HG03039 (cell line): Measurements from ENCODE around the gene PPFIBP1.
A peak's percentile ranks its signal among the peaks of the same experiment; 100 is the strongest.
"Not testable (repeated sequence)": the region's sequence is repeated elsewhere in the genome, so short reads cannot be mapped to it uniquely, and the experiment has no call there.

Experiments used
- ATAC-seq: cut with Tn5 transposase; IDR thresholded peaks from one replicate; pipeline ENCODE4 v1.9.1; 2021; ENCODE audit warnings: mild to moderate bottlenecking, moderate library complexity; ENCODE audit not compliant: unreplicated experiment

PPFIBP1 gene

DNA sequence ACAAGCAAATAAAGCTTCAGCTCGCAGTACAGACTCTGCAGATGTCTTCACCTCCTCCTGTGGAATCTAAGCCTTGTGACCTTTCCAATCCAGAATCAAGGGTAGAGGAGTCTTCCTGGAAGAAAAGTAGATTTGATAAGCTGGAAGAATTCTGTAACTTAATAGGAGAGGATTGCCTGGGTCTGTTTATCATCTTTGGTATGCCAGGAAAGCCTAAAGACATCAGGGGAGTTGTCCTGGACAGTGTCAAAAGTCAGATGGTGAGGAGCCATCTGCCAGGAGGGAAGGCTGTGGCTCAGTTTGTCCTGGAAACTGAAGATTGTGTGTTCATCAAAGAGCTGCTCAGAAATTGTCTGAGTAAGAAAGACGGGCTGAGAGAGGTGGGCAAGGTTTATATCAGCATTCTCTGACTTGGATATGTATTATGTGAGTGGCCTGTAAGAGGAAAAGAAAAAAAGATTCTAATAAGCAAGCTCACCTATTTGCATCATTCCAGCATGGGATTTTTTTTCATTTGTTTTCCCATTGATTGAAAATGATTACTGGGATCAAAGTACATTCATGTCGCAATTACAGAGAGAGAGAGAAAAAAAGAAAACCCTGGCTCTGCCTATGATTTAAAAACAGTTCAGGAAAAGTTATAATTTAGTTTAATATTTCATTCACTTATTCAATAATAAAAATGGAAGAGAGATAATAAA lies 173.0 kb downstream of the PPFIBP1 start:
- no peak for ATAC-seq

DNA sequence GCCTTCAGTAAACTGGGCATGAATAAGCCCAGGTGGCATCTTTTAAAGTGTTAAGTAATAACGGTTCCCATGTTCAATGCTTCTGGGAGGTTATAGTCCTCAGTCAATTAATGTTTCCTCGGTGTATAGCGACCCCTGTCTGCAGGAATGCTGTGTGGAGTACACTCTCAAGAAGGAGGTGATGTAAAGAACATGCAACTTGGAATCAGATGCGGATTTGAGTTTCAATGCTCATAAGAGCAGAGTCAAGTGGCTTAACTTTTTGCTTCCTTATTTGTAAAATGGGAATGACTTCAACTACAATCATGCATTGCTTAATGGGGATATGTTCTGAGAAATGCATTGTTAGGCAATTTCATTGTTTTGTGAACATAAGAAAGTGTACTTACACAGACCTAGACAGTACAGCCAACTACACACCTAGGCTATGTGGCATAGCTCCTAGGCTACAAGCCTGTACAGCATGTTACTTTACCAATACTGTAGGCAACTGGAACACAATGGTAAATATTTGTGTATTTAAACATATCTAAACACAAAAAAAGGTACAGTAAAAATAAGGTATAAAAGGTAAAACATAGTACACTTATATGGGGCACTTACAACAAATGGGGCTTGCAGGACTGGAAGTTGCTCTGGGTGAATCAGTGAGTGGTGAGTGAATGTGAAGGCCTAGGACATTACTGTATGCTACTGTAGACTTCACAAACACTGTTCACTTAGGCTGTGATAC lies 179.9 kb downstream of the PPFIBP1 start:
- peak; percentile 85 for ATAC-seq

DNA sequence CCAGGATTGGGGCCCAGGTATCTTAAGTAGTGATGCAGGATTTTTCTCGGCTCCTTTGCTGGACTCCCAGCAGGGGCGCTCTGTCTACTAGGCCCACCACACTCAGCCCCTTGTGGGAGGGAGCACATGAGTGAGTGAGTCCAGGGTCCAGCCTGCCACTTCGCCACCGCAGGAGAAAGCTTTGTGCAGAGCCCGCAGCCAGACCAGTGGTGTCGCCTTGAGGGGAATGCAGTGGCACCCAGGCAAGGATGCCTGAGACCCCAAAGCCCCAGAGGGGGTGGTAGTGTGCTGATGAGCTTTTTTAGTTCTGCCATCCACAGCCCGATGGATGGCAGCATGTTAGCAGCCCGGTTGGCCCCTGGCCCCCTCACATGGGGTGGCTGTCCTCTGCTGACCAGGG lies 181.3 kb downstream of the PPFIBP1 start:
- ATAC-seq, result no peak

DNA sequence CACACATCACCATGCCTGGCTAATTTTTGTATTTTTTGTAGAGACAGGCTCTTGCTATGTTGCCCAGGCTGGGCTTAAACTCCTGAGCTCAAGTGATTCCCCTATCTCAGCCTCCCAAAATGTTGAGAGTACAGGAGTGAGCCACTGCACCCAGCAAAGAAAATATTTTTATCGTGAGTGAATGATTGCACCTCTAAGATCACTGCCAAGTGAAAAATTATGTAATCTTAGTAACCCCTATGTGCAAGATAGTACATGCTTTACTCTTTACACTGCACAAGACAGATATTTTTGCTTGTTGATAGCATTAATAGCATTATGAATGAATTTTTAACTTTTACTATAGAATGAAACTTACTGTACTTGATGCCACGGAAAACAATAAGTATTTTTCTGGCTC lies 183.2 kb downstream of the PPFIBP1 start:
- ATAC-seq, result no peak

DNA sequence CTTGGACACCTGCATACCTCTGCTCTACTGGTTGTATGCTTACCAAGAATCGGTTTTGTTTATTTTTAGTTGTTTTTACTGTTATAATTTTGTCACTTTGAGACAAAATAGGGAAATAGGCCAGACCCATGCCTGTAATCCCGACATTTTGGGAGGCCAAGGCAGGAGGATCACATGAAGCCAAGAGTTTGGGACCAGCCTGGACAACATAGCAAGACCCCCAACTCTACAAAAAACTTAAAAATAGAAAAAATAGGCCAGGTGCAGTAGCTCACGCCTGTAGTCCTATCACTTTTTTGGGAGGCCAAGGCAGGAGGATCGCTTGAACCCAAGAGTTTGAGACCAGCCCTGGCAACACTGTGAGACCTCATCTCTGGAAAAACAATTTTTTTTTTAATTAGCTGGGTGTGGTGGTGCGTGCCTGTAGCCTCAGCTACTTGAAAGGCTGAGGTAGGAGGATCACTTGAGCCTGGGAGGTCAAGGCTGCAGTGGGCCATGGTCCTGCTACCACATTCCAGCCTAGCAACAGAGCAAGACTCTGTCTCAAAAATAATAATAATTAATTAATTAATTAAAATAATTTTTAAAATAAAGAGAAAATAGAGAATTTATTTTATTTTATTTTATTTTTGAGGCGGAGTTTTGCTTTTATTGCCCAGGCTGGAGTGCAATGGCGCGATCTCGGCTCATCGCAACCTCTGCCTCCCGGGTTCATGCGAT lies 185.4 kb downstream of the PPFIBP1 start:
- no peak for ATAC-seq

DNA sequence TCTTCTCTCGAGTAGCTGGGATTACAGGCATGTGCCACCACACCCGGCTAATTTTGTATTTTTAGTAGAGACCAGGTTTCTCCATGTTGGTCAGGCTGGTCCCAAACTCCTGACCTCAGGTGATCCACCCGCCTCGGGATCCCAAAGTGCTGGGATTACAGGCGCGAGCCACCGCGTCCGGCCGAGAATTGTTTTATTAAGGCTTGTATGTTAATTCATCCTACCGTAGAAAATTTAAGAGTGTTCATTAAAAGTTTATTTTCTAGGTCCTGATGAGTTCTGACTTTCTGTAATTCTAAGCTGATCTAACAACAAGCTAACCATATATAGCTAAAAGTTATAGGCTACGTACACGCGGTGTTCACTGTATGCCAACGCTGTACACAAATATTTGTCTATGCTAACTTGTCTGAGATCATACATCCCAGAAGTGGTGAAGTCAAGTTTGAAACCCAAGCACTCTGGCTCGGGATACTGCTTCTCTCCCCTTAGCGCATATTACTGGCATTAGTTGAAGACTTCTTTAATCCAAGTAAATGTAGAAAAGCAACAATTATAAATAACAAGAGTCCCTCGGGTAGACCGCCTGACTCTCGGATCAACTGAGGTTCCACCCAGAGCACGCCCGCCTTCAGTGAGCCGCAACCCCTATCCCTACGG lies 186.1 kb downstream of the PPFIBP1 start:
- peak; percentile 32 for ATAC-seq

DNA sequence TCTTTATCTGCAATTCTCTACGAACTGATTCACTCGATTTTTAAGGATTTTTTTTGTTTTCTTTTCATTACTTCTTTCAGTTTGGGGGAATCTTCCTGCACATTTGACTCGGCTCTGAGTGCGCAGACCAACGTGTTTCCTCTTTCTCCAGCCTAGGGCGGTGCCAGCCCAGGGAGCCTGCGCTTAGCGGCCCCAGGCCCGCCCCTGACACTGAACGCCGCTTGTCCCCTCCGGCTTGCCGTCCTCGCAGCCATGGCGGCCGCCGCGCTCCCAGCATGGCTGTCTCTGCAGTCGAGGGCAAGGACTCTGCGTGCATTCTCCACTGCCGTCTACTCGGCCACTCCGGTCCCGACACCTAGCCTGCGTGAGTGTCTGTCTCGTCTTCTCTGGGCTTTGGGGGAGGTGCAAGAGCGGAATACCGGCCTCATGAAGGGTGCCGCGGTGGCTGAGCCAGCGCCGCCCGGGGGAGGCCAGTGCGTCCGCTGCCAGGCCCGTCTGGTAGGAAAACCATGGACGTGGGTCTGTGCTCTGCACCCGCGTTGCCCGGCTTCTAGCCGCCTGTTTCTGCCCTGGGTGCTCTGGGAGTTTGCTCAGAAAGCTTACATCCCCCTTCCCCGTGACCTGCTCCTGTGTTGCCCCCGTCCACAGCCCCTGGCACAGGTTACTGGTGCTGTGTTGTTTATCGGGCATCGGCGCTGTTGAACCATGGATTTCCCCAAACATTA lies 186.7 kb downstream of the PPFIBP1 start, which contains the start of gene MRPS35:
Gene MRPS35, plus strand, starts transcription at position 241 of the 725 bp plus-strand sequence. Its CDS starts 12 bp downstream, at position 253.
- peak; percentile 95 for ATAC-seq

DNA sequence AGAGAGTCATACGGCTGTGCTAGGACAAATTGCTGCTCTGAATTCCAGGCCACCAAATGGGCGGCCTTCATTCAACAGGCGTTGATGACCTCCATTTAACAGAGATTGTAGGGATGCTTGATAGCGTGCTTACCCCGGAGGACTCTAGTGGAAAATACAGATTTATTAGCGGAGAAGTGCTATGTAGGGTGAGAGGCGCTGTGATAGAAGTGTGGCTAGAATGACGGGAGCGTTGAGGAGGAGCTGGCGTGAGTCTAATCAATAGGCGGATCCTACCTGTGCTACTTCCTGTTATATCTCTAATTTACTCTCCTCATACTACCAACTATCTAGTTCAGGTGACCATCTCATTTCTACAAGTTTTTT lies 187.3 kb downstream of the PPFIBP1 start:
- ATAC-seq, result no peak

DNA sequence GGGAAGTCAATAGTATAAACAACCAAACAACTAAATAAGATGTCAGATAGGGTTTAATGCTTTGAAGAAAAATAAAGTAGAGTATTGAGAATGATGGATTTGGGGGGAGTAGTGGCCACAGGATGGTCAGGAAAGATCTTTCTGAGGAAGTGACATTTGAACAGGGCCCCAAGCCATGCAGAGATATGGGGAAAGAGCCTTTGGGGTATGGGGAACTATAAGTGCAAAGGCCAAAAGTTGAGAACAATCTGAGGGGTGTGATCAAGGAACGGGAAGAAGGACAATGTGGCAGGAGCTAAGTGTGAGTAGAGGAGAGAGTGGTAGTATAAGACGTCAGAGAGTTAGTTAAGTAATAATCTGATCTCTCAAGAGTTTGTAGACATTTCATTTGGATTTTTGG lies 188.0 kb downstream of the PPFIBP1 start:
- ATAC-seq, result no peak

DNA sequence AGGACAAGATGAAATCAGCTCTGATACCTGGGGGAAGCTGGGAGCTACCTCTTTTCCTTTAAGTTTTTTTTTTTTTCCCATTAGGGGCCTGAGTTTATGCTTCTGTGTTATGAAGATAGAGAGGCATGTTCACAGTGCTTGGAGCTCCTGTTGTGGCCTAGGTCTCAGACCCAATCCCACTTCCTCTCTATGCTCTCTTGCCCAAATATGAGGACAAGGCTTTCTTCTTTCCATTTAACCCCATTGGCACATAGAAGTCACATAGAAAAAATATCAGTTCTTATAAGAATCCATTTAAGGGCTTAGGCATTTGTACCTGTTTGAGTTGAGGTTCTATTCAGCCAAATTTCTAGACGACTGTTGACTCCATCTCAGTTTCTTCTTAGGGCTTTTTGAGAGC lies 199.2 kb downstream of the PPFIBP1 start:
- ATAC-seq, result no peak

DNA sequence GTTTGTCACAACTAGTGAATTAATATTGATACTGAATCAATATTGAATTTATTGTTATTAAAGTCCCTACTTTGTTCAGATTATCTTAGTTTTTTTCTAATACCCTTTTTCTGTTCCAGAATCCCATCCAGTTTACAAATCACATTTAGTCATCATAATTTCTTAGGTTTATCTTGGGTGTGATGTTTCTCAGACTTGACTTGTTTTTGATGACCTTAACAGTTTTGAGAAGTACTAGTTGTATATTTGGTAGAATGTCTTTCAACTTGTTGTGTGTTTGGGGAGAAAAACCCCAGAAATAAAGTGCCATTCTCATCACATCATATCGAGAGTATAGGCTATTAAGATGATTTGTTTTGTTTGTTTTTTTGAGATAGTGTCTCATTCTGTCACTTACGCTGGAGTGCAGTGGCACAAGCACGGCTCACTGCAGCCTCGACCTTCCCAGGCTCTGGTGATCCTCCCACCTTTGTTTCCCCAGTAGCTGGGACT lies 206.1 kb downstream of the PPFIBP1 start:
- ATAC-seq, result no peak

DNA sequence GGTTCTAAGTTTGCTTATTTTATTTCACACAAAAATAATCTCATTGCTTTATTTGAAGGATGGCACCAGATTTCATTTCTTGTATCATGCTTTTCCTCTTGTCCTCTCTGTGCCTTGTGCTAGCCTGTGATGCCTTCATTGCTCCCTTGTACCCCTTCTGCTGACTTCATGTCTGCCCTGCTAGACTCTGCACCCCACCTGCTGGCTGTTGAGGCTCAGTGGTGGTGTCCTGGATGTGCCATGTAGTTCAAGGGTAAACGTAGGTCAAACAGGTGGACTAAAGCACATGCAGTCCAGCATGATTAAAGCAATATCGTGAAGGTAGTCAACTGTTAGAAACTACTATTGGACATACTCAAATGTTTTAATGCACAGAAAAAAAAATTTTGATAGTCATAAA lies 208.3 kb downstream of the PPFIBP1 start:
- no peak for ATAC-seq

DNA sequence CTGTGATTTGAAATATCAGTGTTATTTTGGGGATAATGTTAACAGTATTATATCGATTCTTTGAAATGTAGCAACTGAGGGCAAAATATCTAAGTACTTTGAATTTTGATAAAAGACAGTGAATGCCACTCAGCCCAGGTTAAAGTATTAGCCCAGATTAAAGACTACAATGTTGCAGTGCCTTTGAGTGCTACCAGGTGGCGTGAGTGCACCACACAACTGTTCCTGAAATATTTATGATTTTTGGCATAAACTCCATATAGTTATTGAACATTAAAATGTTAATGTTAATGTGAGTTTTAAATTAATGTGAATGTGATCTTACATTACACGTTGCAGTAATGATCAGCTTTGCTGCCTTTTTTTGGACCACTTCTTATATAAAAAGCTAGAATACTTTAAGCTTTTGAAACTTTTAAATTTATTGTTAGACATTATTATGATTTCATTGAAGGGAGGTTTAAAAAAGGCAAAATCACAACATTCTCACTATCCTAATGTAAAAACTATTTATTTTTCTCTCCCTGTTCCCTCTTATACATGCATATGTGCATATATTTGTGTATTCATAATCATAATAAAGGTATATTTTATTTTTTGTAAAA lies 209.1 kb downstream of the PPFIBP1 start:
- no peak for ATAC-seq

DNA sequence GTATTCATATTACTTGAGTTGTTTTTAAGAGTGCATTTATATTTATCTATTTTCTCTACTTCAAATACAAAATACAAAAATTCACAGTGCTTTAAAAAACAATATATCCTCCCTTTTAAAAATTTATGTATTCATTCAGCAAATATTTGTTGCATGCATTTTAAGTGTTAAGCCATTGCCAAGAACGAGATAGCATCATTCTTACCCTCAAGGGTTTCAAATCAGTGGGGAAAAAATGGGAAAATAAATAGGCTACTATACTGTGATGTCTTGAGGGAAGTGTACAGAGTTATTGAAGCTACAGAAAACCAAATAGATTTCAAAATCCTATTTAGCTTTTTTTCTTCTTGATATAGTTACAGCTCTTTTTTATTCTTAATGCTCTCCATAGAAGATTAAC lies 209.8 kb downstream of the PPFIBP1 start:
- no peak for ATAC-seq

DNA sequence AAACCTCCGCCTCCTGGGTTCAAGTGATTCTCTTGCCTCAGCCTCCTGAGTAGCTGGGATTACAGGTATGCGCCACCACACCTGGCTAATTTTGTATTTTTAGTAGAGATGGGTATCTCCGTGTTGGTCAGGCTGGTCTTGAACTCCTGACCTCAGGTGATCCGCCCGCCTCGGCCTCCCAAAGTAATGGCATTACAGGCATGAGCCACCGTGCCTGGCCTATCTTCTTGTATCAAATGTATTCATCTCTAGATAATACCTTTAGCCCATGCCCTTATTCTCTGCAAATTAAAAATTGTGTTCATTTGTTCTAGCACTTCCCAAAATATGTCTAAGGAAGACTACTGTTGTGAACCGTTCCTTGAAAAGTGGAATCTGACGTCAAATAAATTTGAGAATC lies 210.3 kb downstream of the PPFIBP1 start:
- ATAC-seq, result not testable (repeated sequence)

DNA sequence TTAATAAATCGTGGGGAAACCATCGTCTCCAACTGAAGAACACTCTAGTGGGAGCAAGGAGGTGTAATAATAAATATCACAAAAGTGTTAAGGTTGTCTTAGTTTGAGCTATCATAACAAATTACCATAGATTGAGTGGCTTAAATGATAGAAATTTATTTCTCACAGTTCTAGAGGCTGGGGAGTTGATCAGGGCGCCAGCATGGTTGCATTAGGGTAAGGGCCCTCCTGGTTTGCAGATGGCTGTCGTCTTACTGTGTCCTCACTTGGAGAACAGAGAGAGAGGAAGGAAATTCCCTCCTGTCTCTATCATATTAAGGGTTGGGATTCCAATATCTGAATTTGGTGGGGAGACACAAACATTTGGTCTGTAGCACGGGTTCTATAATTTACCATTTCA lies 219.6 kb downstream of the PPFIBP1 start:
- no peak for ATAC-seq
